H9 (cell line): ENCODE data around the gene NTRK3. TPM values are rescaled to one million over a fixed set of nuclear protein-coding genes. Genes with fewer than 3 reads are reported as not detected.

Source experiments
- DNase-seq: peaks from one replicate; pipeline ENCODE4 v3.0.0-alpha.2; 2017
- H2AFZ ChIP-seq: one replicate; pipeline ENCODE4 v1.6.1; 2013; ENCODE audit warnings: mild to moderate bottlenecking, low read length, control low read depth, moderate library complexity
- H2AK5ac ChIP-seq: 2 replicates; pipeline ENCODE4 v1.6.1; 2013; ENCODE audit warnings: low read length, control low read depth, mixed read lengths; ENCODE audit not compliant: insufficient read length
- H2BK120ac ChIP-seq: one replicate; pipeline ENCODE4 v1.6.1; 2013; ENCODE audit warnings: low read depth, mild to moderate bottlenecking, low read length, control low read depth, inconsistent platforms; ENCODE audit not compliant: poor library complexity, severe bottlenecking
- H2BK12ac ChIP-seq: 2 replicates; pipeline ENCODE4 v1.6.1; 2013; ENCODE audit warnings: low read length, control low read depth, mixed read lengths, low read depth; ENCODE audit not compliant: insufficient read length
- H2BK15ac ChIP-seq: 2 replicates; pipeline ENCODE4 v1.6.1; 2013; ENCODE audit warnings: low read depth, low read length, control low read depth
- H2BK20ac ChIP-seq: one replicate; pipeline ENCODE4 v1.6.1; 2013; ENCODE audit warnings: low read depth, mild to moderate bottlenecking, low read length, control low read depth, inconsistent platforms; ENCODE audit not compliant: poor library complexity, severe bottlenecking
- H2BK5ac ChIP-seq: 2 replicates; pipeline ENCODE4 v1.6.1; 2013; ENCODE audit warnings: low read length, control low read depth, mixed read lengths; ENCODE audit not compliant: insufficient read length
- H3K14ac ChIP-seq: 2 replicates; pipeline ENCODE4 v1.6.1; 2013; ENCODE audit warnings: low read length, control low read depth; ENCODE audit not compliant: insufficient read depth
- H3K18ac ChIP-seq: 2 replicates; pipeline ENCODE4 v1.6.1; 2013; ENCODE audit warnings: low read depth, mild to moderate bottlenecking, mixed read lengths, low read length, control low read depth; ENCODE audit not compliant: insufficient read length
- H3K23ac ChIP-seq: 2 replicates; pipeline ENCODE4 v1.6.1; 2013; ENCODE audit warnings: low read length, control low read depth, mixed read lengths, low read depth; ENCODE audit not compliant: insufficient read length
- H3K23me2 ChIP-seq: 2 replicates; pipeline ENCODE4 v1.6.1; 2013; ENCODE audit warnings: low read depth, mild to moderate bottlenecking, mixed read lengths, low read length, control low read depth; ENCODE audit not compliant: insufficient read length, poor library complexity, severe bottlenecking
- H3K27ac ChIP-seq: 2 replicates; pipeline ENCODE4 v1.5.1; 2013; ENCODE audit warnings: low read length, control low read depth, mixed read lengths, low read depth; ENCODE audit not compliant: insufficient read length
- H3K27me3 ChIP-seq: 2 replicates; pipeline ENCODE4 v1.6.1; 2013; ENCODE audit warnings: low read length, control low read depth, inconsistent platforms; ENCODE audit not compliant: insufficient read depth
- H3K4ac ChIP-seq: 2 replicates; pipeline ENCODE4 v1.6.1; 2013; ENCODE audit warnings: low read depth, mild to moderate bottlenecking, control low read depth, inconsistent platforms, low read length, moderate library complexity
- H3K4me1 ChIP-seq: 2 replicates; pipeline ENCODE4 v1.6.1; 2013; ENCODE audit warnings: low read length, control low read depth, inconsistent platforms; ENCODE audit not compliant: insufficient read depth
- H3K4me2 ChIP-seq: 2 replicates; pipeline ENCODE4 v1.6.1; 2013; ENCODE audit warnings: low read length, control low read depth, mixed read lengths; ENCODE audit not compliant: insufficient read length, insufficient read depth
- H3K56ac ChIP-seq: 2 replicates; pipeline ENCODE4 v1.6.1; 2013; ENCODE audit warnings: low read depth, mild to moderate bottlenecking, mixed read lengths, low read length, control low read depth; ENCODE audit not compliant: insufficient read length
- H3K79me1 ChIP-seq: 2 replicates; pipeline ENCODE4 v1.6.1; 2013; ENCODE audit warnings: low read depth, mild to moderate bottlenecking, moderate library complexity, low read length, control low read depth, inconsistent platforms; ENCODE audit not compliant: insufficient read depth, poor library complexity, severe bottlenecking
- H3K79me2 ChIP-seq: 2 replicates; pipeline ENCODE4 v1.6.1; 2013; ENCODE audit warnings: low read length, control low read depth, inconsistent platforms; ENCODE audit not compliant: insufficient read depth
- H3K9ac ChIP-seq: 2 replicates; pipeline ENCODE4 v1.6.1; 2013; ENCODE audit warnings: low read length, control low read depth, mixed read lengths; ENCODE audit not compliant: insufficient read length; ENCODE audit errors: extremely low read depth
- H3K9me3 ChIP-seq: one replicate; pipeline ENCODE4 v1.6.1; 2013; ENCODE audit warnings: low read depth, low read length, inconsistent platforms; ENCODE audit not compliant: control insufficient read depth
- H3T11ph ChIP-seq: one replicate; pipeline ENCODE4 v1.6.1; 2013; ENCODE audit warnings: mild to moderate bottlenecking, low read length, control low read depth, inconsistent platforms
- H4K20me1 ChIP-seq: one replicate; pipeline ENCODE4 v1.6.1; 2013; ENCODE audit not compliant: control insufficient read depth, insufficient read length, insufficient read depth
- H4K5ac ChIP-seq: 2 replicates; pipeline ENCODE4 v1.6.1; 2013; ENCODE audit warnings: low read depth, mild to moderate bottlenecking, mixed read lengths, low read length, control low read depth; ENCODE audit not compliant: insufficient read length
- H4K8ac ChIP-seq: replicated peaks from 2 replicates; pipeline ENCODE4 v1.6.1; 2013; ENCODE audit warnings: low read length, control low read depth, mixed read lengths, low read depth; ENCODE audit not compliant: insufficient read length
- H4K91ac ChIP-seq: 2 replicates; pipeline ENCODE4 v1.6.1; 2013; ENCODE audit warnings: low read depth, mild to moderate bottlenecking, moderate library complexity, mixed read lengths, low read length, control low read depth; ENCODE audit not compliant: insufficient read length
- H3K27ac Mint-ChIP-seq, 3 experiments: 2 replicates in 2 of 3; 3 replicates in 1 of 3; pipeline ENCODE4 v1.8.0; 2020 to 2021; ENCODE audit warnings: mixed read lengths in 3 of 3, mild to moderate bottlenecking in 1 of 3, moderate library complexity in 1 of 3
- H3K27me3 Mint-ChIP-seq: 2 replicates; pipeline ENCODE4 v1.8.0; 2021; ENCODE audit warnings: low read depth, mild to moderate bottlenecking, moderate library complexity, mixed read lengths
- H3K36me3 Mint-ChIP-seq, 3 experiments: 2 replicates in 2 of 3; 3 replicates in 1 of 3; pipeline ENCODE4 v1.8.0; 2020 to 2021; ENCODE audit warnings: low read depth in 3 of 3, mixed read lengths in 3 of 3; ENCODE audit not compliant: insufficient read depth in 1 of 3
- H3K4me1 Mint-ChIP-seq, 2 experiments: 2 replicates each; pipeline ENCODE4 v1.8.0; 2020; ENCODE audit warnings: mixed read lengths in 2 of 2
- H3K4me3 Mint-ChIP-seq, 2 experiments: 2 replicates in 1 of 2; 3 replicates in 1 of 2; pipeline ENCODE4 v1.8.0; 2020 to 2021; ENCODE audit warnings: mild to moderate bottlenecking in 2 of 2, mixed read lengths in 2 of 2, moderate library complexity in 1 of 2
- H3K9me3 Mint-ChIP-seq, 2 experiments: 2 replicates in 1 of 2; 3 replicates in 1 of 2; pipeline ENCODE4 v1.8.0; 2020; ENCODE audit warnings: mild to moderate bottlenecking in 2 of 2, mixed read lengths in 2 of 2, moderate library complexity in 1 of 2
- WGBS: extraction: QIAGEN DNeasy Blood & Tissue Kit; methylation state at CpG from one replicate; pipeline ENCODE4 v1.1.7; 2013; ENCODE audit warnings: missing lambda C conversion rate, low lambda C conversion rate, mixed read lengths; ENCODE audit not compliant: insufficient read length; ENCODE audit errors: extremely low coverage; 5-methylcytosine and 5-hydroxymethylcytosine counted together
- total RNA-seq: library from RNA; stranded (reverse); gene quantifications from 2 replicates; pipeline ENCODE4 v1.2.1, GENCODE V29; 2021
- TF ChIP-seq, protein P1 (sequence below): fragments of 200-600 bp; sonication (generic); conservative IDR thresholded peaks from 3 replicates; pipeline ENCODE4 v1.8.0; 2021; ENCODE audit warnings: antibody characterized with exemption, mild to moderate bottlenecking

Gene NTRK3
- total RNA-seq, 1 experiment from 2014 or later = 2.5 TPM

GRCh38 chr15:87938031-87938430, 318.5 kb downstream of the NTRK3 start:
- DNase-seq = no peak
- H2BK15ac ChIP-seq = no peak overlapping the region
- H2BK20ac ChIP-seq = no peak overlapping the region
- Mint-ChIP-seq H3K9me3 (no peaks in the 10 kb centered on the region), H3K27ac (no peak overlapping the region), H3K4me1 (peaks cover 0 to 3% of the 10 kb centered on the region in 2 experiments; a peak in 3 of 4 replicates), H3K4me3 (no peak overlapping the region), H3K36me3 (no peaks in the 10 kb centered on the region), H3K27me3 (peaks cover 7% of the 10 kb centered on the region)
- H4K20me1 ChIP-seq = no peaks in the 10 kb centered on the region
- TF ChIP-seq, protein P1, sequence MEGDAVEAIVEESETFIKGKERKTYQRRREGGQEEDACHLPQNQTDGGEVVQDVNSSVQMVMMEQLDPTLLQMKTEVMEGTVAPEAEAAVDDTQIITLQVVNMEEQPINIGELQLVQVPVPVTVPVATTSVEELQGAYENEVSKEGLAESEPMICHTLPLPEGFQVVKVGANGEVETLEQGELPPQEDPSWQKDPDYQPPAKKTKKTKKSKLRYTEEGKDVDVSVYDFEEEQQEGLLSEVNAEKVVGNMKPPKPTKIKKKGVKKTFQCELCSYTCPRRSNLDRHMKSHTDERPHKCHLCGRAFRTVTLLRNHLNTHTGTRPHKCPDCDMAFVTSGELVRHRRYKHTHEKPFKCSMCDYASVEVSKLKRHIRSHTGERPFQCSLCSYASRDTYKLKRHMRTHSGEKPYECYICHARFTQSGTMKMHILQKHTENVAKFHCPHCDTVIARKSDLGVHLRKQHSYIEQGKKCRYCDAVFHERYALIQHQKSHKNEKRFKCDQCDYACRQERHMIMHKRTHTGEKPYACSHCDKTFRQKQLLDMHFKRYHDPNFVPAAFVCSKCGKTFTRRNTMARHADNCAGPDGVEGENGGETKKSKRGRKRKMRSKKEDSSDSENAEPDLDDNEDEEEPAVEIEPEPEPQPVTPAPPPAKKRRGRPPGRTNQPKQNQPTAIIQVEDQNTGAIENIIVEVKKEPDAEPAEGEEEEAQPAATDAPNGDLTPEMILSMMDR = no peak
- no peaks in the 10 kb centered on the region for H3K4me1 ChIP-seq
- no peak overlapping the region for H2BK12ac ChIP-seq
- no peak overlapping the region for H3T11ph ChIP-seq
- H3K9ac ChIP-seq = no peak overlapping the region
- no peak overlapping the region for H2BK120ac ChIP-seq
- H3K14ac ChIP-seq = no peak overlapping the region
- no peak overlapping the region for H3K4me2 ChIP-seq
- H2AK5ac ChIP-seq = no peak overlapping the region
- H3K18ac ChIP-seq = no peak overlapping the region
- H3K79me1 ChIP-seq = no peaks in the 10 kb centered on the region
- no peak overlapping the region for H3K56ac ChIP-seq
- no peak overlapping the region for H4K5ac ChIP-seq
- H3K27me3 ChIP-seq = no peaks in the 10 kb centered on the region
- H3K4ac ChIP-seq = no peak overlapping the region
- no peak overlapping the region for H2AFZ ChIP-seq
- H4K8ac ChIP-seq = no peak overlapping the region
- H3K27ac ChIP-seq = no peak overlapping the region
- no peak overlapping the region for H4K91ac ChIP-seq
- no peaks in the 10 kb centered on the region for H3K79me2 ChIP-seq
- WGBS = no CpG with 5 or more reads among the region's 1 CpG
- H3K23me2 ChIP-seq = no peaks in the 10 kb centered on the region
- H2BK5ac ChIP-seq = no peak overlapping the region
- no peak overlapping the region for H3K23ac ChIP-seq
- no peaks in the 10 kb centered on the region for H3K9me3 ChIP-seq
